Fibroblast of skin of right quadriceps (primary cell): ENCODE data around the gene POU2F3.
A peak's percentile ranks its signal among the peaks of the same experiment; 100 is the strongest.

Experiments used
- DNase-seq: peaks from one replicate; pipeline ENCODE4 v3.0.0-alpha.2; 2013

Gene POU2F3

GRCh38 chr11:120239713-120240640 is at the start of gene POU2F3:
TSS of gene POU2F3 (plus strand) at chr11:120240140. CDS start at chr11:120240344, 204 bp downstream.
- no peak for DNase-seq

- no peak for DNase-seq
Observed at GRCh38 chr11:120191058-120191457, 48.9 kb upstream of the POU2F3 start.

DNA sequence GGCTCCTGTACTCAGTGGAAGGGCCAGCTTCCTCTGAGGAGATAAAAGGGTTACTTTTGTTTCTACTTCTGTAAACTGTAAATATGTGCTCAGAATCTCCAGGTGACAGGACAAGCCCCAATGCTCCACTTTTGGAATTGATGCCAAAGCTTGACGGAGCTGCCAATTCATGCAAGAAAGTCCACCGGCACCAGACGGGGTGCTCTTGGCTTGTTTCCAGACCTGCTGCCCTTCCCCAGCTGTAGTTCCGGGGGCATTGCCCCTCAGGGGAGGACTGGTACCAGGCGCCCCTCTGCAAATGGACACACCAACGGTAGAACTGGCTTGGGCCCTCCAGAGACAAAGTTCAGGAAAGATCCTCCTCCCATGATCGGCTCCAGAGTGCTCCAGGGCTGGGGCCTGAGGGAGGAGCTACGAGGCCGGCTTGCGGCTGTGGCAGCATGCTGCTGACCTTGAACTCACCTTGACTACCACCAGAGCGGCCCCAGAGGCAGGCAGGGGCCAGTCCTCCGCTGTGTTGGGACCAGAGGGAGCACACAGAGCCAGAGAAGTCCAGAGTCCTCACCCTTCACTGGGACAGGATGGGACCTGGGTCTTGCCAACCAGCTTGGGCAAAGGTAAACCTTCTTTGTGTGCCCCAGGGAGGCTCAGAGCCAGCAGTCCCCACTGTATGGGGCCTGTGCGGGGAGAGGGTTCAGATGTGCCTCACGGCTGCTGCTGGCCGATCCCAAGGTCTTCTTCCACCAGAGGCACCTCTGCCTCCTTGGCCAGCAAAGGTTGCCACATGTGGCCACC is 46.9 kb upstream of the POU2F3 start:
- DNase-seq: no peak

- no peak for DNase-seq
Observed at GRCh38 chr11:120194166-120194565, 45.8 kb upstream of the POU2F3 start.

DNA sequence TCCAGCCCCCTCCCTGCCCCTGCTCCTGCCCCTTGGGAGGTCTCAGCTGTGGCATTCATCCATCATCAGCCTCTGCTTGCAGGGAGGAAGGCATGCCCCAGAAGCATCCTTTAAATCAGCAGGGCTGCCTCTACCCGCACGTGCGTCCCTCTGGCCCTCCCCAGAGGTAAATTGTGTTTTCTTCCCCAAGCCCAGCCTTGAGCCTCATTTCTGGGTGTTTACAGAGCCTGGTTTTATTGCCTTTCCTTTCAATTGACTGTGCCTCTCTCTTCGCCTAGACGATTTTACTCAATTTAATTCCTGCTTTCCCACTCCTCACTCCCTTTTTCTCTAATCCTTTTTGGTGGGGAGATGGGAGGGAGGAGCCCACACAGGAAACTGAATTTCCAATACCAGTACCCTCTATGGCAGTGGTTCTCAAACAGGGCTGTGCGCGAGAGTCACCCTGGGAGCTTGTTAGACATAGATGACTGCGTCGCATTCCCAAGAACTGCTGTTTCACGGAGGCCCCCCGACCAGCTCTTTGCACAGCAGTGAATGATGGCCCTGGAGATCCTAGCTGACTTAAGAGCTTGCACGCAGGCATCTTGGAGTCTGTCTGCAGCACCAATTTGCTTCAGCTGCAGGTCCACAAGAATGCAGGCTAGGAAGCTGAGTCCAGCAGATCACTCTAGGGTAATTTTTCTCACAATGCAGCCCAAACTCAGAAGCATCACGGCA is 44.2 kb upstream of the POU2F3 start:
- DNase-seq: peak; percentile 55

- no peak for DNase-seq
Observed at GRCh38 chr11:120196826-120197225, 43.1 kb upstream of the POU2F3 start.

DNA sequence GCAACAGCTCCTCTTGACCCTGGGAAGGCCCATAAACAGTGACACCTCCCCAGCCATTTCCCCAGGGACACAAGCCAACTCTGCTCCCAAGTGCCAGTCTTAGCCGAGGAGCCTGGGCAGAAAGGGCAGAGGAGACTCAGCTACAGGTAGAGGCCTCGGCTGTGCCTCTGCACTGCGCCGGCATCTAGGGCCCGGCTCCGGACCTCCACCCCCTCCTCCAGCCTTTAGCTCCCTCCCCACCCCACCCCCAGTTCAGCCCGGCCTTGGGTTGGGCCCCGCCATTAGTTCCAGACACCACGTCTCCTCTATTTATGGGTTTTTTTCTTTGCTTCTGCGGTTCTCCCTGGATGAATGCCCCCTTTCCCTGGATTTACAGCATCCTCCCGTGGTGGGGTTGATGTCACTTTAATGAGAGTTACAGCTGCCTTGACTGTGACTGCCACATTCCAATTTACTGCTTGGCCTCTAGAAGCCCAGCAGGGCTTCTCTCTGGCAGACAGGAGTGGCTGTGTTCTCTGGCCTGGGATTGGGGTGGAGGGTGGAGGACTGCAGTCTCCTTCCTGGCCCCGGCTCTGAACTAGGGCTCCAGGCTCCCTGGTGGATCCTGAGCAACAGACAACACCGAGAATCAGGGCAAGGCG is 42.6 kb upstream of the POU2F3 start:
- peak; percentile 90 for DNase-seq

- DNase-seq: no peak
Observed at GRCh38 chr11:120197977-120198376, 42.0 kb upstream of the POU2F3 start.

DNA sequence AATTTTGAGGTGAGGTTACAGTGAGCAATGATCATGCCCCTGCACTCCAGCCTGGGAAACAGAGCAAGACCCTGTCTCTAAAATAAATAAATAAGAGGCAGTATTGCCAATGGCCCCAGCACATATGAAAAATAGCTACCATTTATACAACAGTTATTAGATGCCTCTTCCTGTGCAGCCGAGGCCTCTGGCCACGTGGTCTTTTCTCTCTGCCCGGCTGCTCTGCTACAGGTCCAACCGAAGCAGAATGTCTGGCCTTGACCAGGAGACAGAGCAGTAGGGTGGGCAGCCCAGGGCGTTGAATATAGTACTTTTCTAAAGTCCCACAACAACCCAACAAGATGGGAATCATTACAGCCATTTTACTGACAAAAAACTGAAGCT is 41.5 kb upstream of the POU2F3 start:
- DNase-seq: no peak

DNA sequence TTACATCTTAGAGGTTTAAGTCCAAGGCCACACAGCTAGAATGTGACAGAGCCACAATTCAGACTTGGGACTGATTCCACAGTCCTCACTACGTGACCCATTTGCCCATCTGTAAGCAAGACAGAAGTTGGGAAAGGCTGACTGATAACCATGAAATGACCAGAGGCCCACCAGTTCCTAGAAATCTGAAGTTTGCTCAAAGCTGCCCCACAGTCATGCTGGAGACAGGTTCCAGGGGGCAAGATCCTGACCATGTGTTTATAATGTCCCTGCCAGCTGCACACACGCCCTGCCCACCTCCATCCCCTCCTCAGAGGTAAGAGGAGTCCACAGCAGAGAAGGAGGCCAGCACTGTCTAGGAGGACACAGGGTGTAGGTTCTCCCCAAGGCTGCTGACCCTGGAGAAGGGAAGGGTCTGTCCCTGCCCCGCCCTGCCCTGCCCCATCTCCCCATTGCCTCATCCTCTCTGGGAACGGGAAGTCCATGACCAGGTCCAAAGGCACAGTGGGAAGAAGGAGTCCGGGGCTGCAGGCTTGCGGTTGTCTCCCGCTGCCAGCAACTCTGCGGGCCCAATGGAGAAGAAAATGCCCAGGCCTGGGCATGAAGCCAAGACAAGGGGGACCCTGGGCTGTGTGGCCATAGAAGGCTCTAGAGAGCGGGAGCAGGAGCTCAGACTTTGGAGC is 41.0 kb upstream of the POU2F3 start:
- no peak for DNase-seq

- DNase-seq: no peak
Observed at GRCh38 chr11:120199613-120200012, 40.3 kb upstream of the POU2F3 start.

DNA sequence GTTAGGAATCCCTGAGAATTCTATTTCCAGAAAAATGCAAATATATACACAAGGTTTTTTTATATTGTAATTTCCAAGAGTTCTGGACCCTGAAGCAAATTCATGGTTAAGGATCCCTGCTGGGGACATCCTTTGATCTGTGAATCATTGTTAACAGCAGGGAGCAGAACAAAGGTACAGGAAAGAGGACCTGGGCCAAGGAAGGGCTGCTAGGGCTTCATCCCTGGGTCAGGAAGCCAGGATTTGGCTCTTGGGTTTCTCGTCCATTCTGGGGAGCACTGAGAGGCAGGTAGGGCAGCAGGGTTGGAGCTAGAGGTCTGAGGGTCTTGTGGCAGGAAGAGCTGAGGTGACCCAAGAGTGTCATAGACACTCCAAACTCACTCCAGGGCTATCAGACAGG is 39.3 kb upstream of the POU2F3 start:
- no peak for DNase-seq

GRCh38 chr11:120201653-120202052 is 38.3 kb upstream of the POU2F3 start:
- no peak for DNase-seq

- no peak for DNase-seq
Observed at GRCh38 chr11:120203626-120204025, 36.3 kb upstream of the POU2F3 start.

DNA sequence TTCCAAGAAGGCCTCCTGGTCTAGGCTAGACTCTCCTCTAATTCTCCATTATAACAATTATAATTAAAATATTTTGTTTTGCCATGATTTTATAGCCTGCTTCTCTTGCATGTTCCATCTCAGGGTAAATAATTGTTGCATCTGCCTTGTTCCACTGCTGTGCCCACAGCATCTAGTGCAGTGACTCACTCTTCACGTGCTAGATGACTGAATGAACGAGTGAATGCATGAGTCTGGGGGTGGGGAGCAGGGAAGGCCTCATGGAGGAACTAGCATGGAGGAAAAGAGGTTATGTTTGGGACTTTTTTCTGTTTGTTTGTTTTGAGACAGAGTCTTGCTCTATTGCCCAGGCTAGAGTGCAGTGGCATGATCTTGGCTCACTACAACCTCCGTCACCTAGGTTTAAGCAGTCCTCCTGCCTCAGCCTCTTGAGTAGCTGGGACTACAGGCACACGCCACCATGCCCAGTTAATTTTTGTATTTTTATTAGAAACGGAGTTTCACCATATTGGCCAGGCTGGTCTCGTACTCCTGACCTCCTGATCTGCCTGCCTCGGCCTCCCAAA is 34.3 kb upstream of the POU2F3 start:
- DNase-seq: peak; percentile 75

- DNase-seq: no peak
Observed at GRCh38 chr11:120207512-120207911, 32.4 kb upstream of the POU2F3 start.

DNA sequence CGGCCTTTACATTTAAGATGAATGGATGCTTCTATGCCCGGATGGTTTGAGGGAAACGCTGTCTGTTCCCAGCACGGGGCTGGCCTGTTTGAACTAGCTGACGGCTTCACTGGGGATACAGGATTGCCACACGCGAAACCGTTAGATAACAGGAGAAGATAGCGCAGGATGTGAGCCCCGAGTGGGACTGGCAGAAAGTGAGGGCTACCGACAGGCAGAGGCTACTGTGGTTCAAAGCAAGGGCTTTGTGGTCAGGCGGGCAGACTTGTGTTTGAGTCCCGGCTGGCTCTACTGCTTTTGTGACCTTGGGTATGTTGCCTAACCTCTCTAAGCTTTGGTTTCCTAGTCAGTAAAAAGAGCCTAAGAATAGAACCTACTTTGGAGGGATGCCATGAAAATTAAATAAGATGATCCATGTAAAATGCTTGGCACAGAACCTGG is 31.9 kb upstream of the POU2F3 start:
- no peak for DNase-seq

DNA sequence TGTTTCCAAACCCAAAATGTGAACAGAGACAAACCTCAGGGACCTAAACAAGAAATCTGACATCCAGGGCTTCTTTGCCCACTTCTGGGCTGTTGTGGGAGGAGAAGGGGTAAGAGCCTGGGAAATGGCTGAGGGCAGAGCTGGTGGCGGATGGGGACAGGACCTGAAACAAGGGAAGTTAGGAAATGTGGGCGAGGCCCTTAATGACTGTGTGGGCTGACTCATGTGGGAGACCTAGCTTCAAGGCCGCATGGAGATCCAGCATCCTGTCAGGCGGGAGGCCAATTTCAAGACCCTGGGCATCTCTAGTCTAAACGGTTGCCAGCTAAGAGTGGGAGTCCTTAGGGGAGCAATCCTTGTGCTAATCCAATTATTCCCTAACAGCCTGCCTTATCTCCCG is 31.2 kb upstream of the POU2F3 start:
- peak; percentile 79 for DNase-seq

GRCh38 chr11:120209746-120210625 is 30.0 kb upstream of the POU2F3 start:
- DNase-seq: no peak

DNA sequence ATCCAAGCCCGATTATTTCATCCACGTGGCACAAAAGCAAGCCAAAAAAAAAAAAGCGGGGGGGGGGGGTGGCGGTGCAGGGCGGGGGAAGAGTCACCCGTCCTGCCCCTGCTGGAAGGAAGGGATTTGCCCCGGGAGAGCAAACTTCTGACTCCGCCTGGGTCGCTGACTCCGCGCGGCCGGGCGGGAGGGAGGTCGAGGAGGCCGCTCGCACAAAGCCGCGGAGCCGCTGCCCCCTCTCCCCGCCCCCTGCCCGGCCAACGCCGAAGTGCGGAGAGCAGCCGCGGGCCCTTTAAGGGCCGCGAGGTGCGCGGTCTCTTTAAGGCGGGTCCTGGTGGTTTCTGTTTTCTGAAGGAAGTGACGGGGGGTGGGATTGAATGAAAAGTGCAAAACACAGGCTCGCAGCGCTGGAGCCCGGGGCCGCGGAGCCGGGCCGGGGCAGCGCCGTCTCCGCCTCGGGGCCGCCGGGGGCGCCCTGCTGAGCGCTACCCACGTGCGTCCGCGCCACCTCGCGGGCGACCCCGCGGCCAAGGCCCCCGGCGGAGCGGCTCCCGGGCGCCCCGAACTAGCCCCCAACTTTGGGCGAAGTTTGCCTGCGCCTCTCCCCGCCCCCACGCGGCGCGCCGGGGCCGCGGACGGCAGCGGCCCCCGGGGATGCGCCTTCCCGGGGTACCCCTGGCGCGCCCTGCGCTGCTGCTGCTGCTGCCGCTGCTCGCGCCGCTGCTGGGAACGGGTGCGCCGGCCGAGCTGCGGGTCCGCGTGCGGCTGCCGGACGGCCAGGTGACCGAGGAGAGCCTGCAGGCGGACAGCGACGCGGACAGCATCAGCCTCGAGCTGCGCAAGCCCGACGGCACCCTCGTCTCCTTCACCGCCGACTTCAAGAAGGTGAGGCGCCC is 29.1 kb upstream of the POU2F3 start, which contains the start of gene OAF:
OAF (plus strand) TSS at position 407 of the 896 bp plus-strand sequence; CDS start at position 655, 248 bp downstream.
- peak; percentile 89 for DNase-seq
